ENCODE measurements around the gene TLK2. TPM values are rescaled to one million over a fixed set of nuclear protein-coding genes. Genes with fewer than 3 reads are reported as not detected.

TLK2 gene
- total and polyA plus RNA-seq, 7 donors, result 21.1 to 59.3 (median 30.7) TPM

- intact Hi-C loops (cut with DNase I), result no loop called here
- Histone ChIP-seq H3K27ac (no peak overlapping the region), H3K4me3 (no peak overlapping the region), H3K27me3 (no peaks in the 10 kb centered on the region), H3K9me3 (peaks cover 0 to 4% (median 1%) of the 10 kb centered on the region in 4 donors), H3K4me1 (no peaks in the 10 kb centered on the region), H3K36me3 (no peaks in the 10 kb centered on the region)
- TF ChIP-seq EP300 (IDR thresholded peaks at IDR 0.05) (no peak), POLR2AphosphoS5 (IDR thresholded peaks at IDR 0.05) (no peak), POLR2A (IDR thresholded peaks at IDR 0.05) (no peak)
- TF ChIP-seq, protein P1, sequence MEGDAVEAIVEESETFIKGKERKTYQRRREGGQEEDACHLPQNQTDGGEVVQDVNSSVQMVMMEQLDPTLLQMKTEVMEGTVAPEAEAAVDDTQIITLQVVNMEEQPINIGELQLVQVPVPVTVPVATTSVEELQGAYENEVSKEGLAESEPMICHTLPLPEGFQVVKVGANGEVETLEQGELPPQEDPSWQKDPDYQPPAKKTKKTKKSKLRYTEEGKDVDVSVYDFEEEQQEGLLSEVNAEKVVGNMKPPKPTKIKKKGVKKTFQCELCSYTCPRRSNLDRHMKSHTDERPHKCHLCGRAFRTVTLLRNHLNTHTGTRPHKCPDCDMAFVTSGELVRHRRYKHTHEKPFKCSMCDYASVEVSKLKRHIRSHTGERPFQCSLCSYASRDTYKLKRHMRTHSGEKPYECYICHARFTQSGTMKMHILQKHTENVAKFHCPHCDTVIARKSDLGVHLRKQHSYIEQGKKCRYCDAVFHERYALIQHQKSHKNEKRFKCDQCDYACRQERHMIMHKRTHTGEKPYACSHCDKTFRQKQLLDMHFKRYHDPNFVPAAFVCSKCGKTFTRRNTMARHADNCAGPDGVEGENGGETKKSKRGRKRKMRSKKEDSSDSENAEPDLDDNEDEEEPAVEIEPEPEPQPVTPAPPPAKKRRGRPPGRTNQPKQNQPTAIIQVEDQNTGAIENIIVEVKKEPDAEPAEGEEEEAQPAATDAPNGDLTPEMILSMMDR (IDR thresholded peaks at IDR 0.05), result no peak
- 94 to 95% methylated on average over 2 of the region's 2 CpGs for WGBS, 2 donors
- DNase-seq, result no peak
Observed at GRCh38 chr17:62660629-62661118, 182.0 kb downstream of the TLK2 start.

GRCh38 chr17:62661337-62661736 lies 182.7 kb downstream of the TLK2 start:
- Histone ChIP-seq H3K4me3 (no peak overlapping the region), H3K4me1 (no peaks in the 10 kb centered on the region), H3K27me3 (no peaks in the 10 kb centered on the region), H3K36me3 (no peaks in the 10 kb centered on the region), H3K27ac (no peak overlapping the region), H3K9me3 (peaks cover 0 to 4% (median 1%) of the 10 kb centered on the region in 4 donors)
- WGBS, 2 donors, result 92 to 96% methylated on average over 1 of the region's 1 CpG
- TF ChIP-seq POLR2AphosphoS5 (IDR thresholded peaks at IDR 0.05) (no peak), POLR2A (IDR thresholded peaks at IDR 0.05) (no peak), EP300 (IDR thresholded peaks at IDR 0.05) (no peak)
- TF ChIP-seq, protein P1 (IDR thresholded peaks at IDR 0.05), result no peak
- intact Hi-C loops (cut with DNase I), result no loop called here
- DNase-seq, result no peak

DNA sequence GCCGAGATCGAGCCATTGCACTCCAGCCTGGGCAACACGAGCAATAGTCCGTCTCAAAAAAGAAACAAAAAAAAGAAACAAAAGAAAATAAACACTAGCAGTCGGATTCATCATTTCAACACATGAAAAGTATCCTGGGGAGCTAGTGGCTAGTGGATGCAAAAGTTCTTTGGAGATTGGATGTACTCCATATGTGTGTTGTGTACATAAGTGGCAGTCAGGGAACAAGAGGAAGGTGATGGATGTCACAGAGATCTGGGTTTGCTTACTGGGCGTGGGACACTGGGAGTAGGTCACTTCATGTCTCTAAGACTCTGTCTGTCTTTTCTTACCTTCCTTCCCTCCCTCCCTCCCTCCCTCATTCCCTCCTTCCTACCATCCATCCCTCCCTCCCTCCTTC lies 184.2 kb downstream of the TLK2 start:
- 73 to 85% methylated on average over 6 of the region's 6 CpGs for WGBS, 2 donors
- H3K4me1 ChIP-seq, result no peaks in the 10 kb centered on the region
- H3K27ac ChIP-seq, result no peak overlapping the region
- H3K27me3 ChIP-seq, result no peaks in the 10 kb centered on the region
- no peak for TF ChIP-seq EP300 (IDR thresholded peaks at IDR 0.05)
- TF ChIP-seq, protein P1 (IDR thresholded peaks at IDR 0.05), result no peak
- TF ChIP-seq POLR2AphosphoS5 (IDR thresholded peaks at IDR 0.05), result no peak
- no peak for TF ChIP-seq POLR2A (IDR thresholded peaks at IDR 0.05)
- intact Hi-C loops (cut with DNase I), result no loop called here
- no peak for DNase-seq
- H3K36me3 ChIP-seq, result no peaks in the 10 kb centered on the region
- H3K4me3 ChIP-seq, result no peak overlapping the region
- H3K9me3 ChIP-seq, result peaks cover 0 to 4% (median 1%) of the 10 kb centered on the region in 4 donors

Small RNAs within 50 kb of the gene (small RNA-seq; reads per million reads assigned to genes)
- 0 reads per million in 3 donors for gene RF00019

Other genes with a start within 250 kb of the TLK2 start
- not detected for gene EFCAB3, start 98.3 kb upstream of the TLK2 start, total RNA-seq
- not detected for gene EFCAB3, start 98.3 kb upstream of the TLK2 start, polyA plus RNA-seq
- 10 to 100 TPM in 3 of 4 donors, 1 to 10 TPM in 1; 8.6 to 17.8 (median 12.2) TPM for gene METTL2A, start 54.9 kb upstream of the TLK2 start, total RNA-seq
- gene METTL2A, start 54.9 kb upstream of the TLK2 start, polyA plus RNA-seq, result 10 to 100 TPM in 2 of 3 donors, 1 to 10 TPM in 1; 9.6 to 17.5 (median 15.7) TPM
- 10 to 100 TPM; 19.6 to 94.4 (median 29.1) TPM for gene MRC2, start 148.8 kb downstream of the TLK2 start, total RNA-seq
- gene MRC2, start 148.8 kb downstream of the TLK2 start, polyA plus RNA-seq, result 1 to 10 TPM; 2.5 to 6.9 (median 3.0) TPM

Measured in sigmoid colon (tissue), 7 donors.